ENCODE data around the gene CHST8.
"Not testable (repeated sequence)": the region's sequence is repeated elsewhere in the genome, so short reads cannot be mapped to it uniquely, and the experiment has no call there.

The CHST8 gene, protein sequence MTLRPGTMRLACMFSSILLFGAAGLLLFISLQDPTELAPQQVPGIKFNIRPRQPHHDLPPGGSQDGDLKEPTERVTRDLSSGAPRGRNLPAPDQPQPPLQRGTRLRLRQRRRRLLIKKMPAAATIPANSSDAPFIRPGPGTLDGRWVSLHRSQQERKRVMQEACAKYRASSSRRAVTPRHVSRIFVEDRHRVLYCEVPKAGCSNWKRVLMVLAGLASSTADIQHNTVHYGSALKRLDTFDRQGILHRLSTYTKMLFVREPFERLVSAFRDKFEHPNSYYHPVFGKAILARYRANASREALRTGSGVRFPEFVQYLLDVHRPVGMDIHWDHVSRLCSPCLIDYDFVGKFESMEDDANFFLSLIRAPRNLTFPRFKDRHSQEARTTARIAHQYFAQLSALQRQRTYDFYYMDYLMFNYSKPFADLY

DNA sequence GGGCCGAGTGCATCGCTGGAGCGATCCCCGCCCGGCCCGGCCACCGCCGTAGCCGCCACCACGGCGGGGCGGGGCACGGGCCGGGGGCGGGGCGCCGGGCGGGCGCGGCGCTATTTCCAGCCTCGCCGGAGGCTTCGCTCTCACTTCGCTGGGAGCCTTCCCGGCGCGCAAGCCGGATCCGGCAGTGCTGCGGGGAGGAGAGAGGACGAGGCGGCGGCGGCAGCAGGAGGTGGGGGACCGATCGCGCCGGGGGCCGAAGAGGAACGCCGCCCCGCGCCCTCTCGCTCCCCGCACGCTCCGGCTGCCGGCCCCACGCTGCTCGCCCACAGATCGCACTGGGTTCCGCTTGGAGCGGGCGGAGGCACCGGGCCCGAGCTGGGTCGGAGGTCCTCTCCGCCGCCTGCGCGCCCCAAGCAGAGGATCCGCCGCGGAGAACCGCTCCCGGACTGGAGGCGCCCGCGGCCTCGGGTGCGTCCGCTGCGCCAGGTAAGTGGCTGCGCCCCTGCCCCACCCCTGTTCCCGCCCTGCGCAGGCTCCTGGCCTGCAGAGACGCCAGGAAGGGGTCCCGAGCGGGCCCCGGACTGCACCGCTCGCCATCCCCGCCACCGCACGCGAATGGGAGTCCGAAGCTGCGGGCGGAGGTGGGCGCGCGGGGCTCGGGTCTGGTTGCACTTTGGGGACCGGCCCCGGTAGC, at the start of gene CHST8:
CHST8 (plus strand) TSS at position 143 of the 694 bp plus-strand sequence. CDS start 67,309 bp downstream, outside the sequence.
- peak in 1 of 2 donors; percentile 3 for DNase-seq

GRCh38 chr19:33572929-33573328, 48.8 kb upstream of the CHST8 start:
- no peak for DNase-seq

- DNase-seq, result no peak
Measured at GRCh38 chr19:33574824-33575223, 46.9 kb upstream of the CHST8 start.

DNA sequence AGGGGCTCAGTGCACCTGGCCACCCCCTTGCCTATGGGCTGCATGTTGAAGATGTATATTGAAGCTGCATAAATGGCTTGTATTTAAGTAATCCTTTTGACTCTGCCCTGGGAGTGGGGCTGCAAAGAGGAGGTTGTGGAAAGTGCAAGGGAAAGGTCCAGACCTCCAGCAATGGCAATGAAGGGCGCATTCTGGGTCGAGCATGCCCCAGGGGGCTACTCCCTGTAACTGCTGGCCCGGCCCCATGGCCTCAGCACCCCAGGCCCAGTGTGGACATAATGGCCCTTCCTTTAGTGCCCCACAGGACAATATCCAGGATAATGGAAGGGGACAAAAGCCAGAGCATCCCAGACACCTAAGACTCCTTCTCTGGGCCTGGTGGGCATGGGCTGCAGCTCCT, 43.1 kb upstream of the CHST8 start:
- DNase-seq, result no peak

- DNase-seq, result no peak
Measured at GRCh38 chr19:33580026-33580644, 41.6 kb upstream of the CHST8 start.

DNA sequence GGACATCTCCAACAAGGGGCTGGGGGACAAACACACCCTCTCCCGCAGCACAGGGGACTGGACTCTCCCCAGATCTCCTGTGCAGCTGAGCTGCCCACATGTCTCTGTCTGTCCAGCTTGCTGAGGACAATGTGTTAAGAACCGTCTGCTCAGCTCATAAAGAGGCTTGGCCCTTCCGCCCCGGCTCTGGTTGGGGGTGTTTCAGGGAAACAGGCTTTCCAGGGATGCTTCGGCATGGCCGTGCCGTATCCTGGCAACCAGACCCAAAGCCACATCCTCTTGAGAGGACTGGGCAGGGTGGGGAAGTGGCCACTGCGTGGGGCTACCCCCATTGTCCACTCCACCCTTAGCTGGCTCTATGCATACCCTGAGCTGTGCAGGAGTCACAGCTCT, 41.1 kb upstream of the CHST8 start:
- no peak for DNase-seq

DNA sequence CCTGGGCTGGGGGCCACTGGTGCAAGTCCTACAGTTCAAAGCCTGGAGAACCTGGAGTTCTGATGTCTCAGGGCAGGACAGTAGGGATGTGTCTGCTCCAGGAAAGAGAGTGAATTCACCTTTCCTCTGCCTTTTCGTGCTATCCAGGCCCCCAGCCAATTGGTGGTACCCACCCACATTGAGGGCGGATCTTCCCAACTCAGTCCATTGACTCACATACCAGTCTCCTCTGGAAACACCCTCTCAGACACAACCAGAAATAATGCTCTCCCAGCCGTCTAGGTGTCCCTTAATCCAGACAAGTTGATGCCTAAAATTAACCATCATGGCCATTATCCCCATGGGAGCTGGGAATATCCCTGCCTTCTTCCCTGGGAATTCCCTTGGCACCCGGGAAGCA, 38.8 kb upstream of the CHST8 start:
- DNase-seq, result no peak

DNA sequence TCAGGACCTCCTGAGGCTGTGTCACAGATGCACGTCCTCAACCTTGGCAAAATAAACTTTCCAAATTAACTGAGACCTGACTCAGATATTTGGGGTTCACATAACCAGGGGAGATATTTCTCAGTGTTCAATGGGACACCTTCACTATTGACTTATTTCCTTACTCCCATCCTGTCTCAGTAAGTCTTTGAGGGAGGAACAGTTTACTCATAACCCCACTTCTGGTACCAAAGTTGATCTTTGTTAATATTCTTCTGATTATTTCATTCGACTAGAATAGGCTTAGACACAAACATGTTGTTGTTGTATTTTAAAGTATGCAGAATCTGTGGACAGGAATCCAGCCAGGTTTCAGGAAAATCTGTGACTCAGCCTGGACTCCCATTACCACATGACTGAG, 34.6 kb upstream of the CHST8 start:
- no peak for DNase-seq

- DNase-seq, result no peak
Measured at GRCh38 chr19:33590224-33590623, 31.5 kb upstream of the CHST8 start.

- no peak for DNase-seq
Measured at GRCh38 chr19:33595783-33596182, 26.0 kb upstream of the CHST8 start.

DNA sequence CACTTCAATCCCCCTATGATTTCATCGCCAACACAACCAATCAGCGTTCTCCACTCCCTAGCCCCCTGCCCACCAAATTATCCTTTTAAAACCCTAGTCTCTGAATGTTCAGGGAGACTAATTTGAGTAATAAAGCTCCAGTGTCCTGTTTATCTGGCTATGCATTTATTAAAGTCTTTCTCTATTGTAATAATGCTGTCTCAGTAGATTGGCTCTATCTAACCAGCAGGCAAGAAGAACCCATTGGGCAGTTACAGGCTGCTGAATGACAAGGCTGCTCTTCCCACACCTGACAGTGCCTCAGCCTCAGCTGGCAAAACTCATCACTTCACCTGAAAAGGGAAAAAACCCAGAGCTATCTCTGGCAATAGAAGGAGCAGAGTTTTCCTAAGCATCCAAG, 20.2 kb upstream of the CHST8 start:
- no peak for DNase-seq

DNA sequence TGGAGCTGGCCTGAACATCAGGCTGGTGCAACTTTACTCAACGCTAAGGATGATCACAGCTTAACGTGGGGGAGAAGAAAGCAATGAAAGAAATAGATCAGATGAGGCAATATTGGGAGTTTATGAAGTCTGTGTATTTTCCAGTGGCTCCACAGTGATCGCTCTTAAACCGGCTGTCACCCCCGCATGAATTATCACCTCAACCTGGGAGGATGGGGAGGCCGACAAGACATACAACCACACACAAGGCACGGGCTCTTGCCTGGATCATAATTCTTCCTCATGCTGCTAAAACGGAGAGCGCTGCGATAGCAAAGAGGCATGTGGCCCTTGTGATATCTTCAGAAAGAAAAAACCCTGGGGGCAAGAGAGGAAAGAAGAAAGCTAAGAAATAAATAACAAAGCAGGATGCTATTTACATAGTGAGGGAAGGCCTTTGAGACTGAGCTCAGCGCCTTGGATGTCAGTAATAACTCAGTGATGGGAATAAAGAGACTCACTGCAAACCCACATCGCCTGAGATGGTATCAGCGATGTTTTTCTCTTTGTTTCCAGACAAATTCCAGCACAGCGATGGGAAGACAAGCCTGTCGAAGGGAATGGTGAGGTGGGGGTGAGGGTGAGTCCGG, 19.1 kb upstream of the CHST8 start:
- DNase-seq, result no peak

- no peak for DNase-seq
Measured at GRCh38 chr19:33603377-33603776, 18.4 kb upstream of the CHST8 start.

DNA sequence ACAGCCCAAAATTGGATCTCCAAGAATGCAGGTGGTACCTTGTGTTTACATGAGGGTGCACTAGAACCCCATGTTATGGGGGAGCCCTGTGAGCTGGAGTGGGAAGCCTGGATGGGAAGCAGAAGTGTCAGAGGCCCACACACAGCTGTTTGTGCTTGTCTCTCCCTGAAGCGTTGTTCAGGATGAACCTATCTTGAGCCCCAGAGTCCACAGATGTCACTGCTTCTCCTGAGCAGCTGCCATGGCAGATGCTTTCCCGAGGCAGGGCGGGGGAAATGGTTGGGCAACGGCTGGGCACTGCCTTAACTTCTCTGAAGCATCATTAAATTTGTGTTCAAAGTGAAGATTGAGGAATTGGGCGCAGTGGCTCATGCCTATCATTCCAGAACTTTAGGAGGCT, 17.1 kb upstream of the CHST8 start:
- DNase-seq, result no peak

DNA sequence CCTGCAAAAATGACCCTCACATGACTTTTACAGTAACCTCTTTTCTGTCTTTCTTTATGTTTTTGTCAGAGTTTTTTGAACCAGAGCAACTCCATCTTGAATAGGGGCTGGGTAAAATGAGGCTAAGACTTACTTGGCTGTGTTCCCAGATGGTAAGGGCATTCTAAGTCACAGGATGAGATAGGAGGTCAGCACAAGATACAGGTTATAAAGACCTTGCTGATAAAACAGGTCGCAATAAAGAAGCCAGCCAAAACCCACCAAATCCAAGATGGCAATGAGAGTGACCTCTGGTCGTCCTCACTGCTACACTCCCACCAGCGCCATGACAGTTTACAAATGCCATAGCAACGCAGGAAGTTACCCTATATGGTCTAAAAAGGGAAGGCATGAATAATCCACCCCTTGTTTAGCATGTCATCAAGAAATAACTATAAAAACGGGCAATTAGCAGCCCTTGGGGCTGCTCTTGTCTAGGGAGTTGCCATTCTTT, 15.9 kb upstream of the CHST8 start:
- not testable (repeated sequence) for DNase-seq

- DNase-seq, result no peak
Measured at GRCh38 chr19:33606556-33606955, 15.2 kb upstream of the CHST8 start.

DNA sequence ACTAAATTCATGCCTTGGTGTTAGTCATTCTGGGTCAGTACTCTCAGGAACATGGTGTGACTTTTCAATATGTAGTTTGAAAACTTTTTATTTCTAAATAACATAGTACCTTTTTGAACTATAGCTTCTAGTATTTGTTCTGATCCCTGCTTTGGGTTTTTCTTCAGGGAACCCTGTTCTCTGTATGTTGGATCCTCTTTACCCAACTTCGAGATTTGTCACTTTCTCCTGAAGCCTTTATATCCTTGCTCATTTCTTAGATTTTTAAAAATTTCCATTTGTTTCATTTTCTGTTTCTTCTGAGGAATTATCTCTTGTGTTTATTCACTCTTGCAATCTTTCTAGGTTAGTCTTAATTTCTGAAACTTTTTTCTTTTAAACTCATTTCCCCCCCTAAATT, 12.4 kb upstream of the CHST8 start:
- DNase-seq, result no peak

- no peak for DNase-seq
Measured at GRCh38 chr19:33610588-33610987, 11.2 kb upstream of the CHST8 start.

DNA sequence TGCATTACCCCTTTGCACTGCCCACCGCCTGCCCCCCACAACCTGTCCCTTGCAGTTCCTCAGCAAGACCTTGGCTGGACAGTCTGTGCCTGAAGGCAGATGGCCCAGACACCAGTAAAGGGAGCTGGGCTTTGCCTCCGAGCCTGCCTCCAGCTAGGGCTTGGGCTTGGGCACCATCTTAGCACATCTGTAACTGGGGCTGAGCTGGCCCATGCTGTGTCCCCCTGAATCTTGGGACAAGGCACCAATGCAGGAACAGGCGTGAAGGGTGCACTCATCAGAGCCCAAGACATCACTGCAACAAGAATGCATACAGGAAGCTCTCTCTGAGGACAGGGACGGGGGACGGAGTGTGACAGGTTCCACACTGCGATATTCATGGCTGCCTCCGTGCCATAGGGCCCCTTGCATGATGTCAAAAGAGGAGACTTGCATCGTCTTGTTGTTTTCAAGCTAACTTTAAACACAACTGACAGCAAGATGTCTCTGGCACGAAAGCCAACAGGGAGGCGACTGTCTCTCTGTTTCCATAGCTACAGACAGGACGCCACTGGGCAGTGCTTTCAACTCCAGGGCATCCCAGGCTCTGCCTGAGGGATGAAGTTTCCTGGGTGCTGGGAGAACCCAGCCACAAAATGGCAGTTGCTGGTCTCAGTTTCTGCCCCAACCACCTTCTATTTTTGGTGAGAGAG, 8.7 kb upstream of the CHST8 start:
- no peak for DNase-seq

- no peak for DNase-seq
Measured at GRCh38 chr19:33613620-33614000, 8.1 kb upstream of the CHST8 start.

DNA sequence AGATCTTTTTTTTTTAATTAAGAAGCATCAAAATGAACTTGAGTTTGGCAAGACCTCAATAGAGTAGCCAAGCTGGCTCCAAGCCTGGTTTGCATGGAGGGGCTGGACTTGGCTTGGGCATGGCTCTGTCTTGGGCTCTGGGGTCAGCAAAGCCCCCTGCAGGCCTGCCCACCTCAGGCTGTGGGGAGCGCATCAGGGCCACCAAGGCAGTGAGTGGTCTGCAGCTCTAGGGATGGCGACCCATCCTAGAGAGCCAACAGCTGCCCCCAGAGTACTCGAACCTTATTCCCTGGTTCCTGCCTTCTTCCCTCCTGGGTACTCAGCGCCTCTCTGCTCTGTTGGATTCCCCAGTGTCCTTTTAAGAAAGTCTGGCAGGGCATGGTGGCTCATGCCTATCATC, 5.4 kb upstream of the CHST8 start:
- DNase-seq, result no peak

GRCh38 chr19:33616857-33617256, 4.9 kb upstream of the CHST8 start:
- no peak for DNase-seq

GRCh38 chr19:33618363-33618762, 3.4 kb upstream of the CHST8 start:
- not testable (repeated sequence) for DNase-seq
